Measurements from ENCODE around the gene PCNX2. TPM values are rescaled to one million over a fixed set of nuclear protein-coding genes. Genes with fewer than 3 reads are reported as not detected.

Gene PCNX2
- total RNA-seq, 6 experiments from 2014 or later = 9.9 to 15.6 (median 13.5) TPM

- H3K4me1 Mint-ChIP-seq (ENCODE audit: low read depth) = no peaks in the 10 kb centered on the region
Measured at GRCh38 chr1:233323718-233324117, 28.2 kb upstream of the PCNX2 start.

GRCh38 chr1:233320023-233320422 is 24.5 kb upstream of the PCNX2 start:
- H3K36me3 Mint-ChIP-seq (ENCODE audit: low read depth) = no peaks in the 10 kb centered on the region
- H3K27me3 Mint-ChIP-seq (ENCODE audit: insufficient read depth) = peaks cover 9% of the 10 kb centered on the region; the same call in 1 of the 2 replicates
- no peak overlapping the region for H3K4me3 Mint-ChIP-seq
- H3K4me1 Mint-ChIP-seq (ENCODE audit: low read depth) = no peaks in the 10 kb centered on the region
- H3K27ac Mint-ChIP-seq = no peak overlapping the region
- no peak for TF ChIP-seq CTCF (IDR thresholded peaks at IDR 0.05)
- DNase-seq = no peak
- H3K9me3 Mint-ChIP-seq = no peaks in the 10 kb centered on the region

More at GRCh38 chr1:233323718-233324117, 28.2 kb upstream of the PCNX2 start:
- DNase-seq = no peak
- Mint-ChIP-seq H3K9me3 (no peaks in the 10 kb centered on the region), H3K36me3 (ENCODE audit: low read depth) (no peaks in the 10 kb centered on the region), H3K27ac (no peak overlapping the region), H3K4me3 (no peak overlapping the region), H3K27me3 (ENCODE audit: insufficient read depth) (peaks cover 8% of the 10 kb centered on the region; the same call in 1 of the 2 replicates)
- TF ChIP-seq CTCF (IDR thresholded peaks at IDR 0.05) = no peak

GRCh38 chr1:233319272-233319671 is 23.7 kb upstream of the PCNX2 start:
- no peak for DNase-seq
- H3K27me3 Mint-ChIP-seq (ENCODE audit: insufficient read depth) = peaks cover 9% of the 10 kb centered on the region; the same call in 1 of the 2 replicates
- H3K4me1 Mint-ChIP-seq (ENCODE audit: low read depth) = no peaks in the 10 kb centered on the region
- no peaks in the 10 kb centered on the region for H3K9me3 Mint-ChIP-seq
- no peak overlapping the region for H3K4me3 Mint-ChIP-seq
- H3K36me3 Mint-ChIP-seq (ENCODE audit: low read depth) = no peaks in the 10 kb centered on the region
- no peak overlapping the region for H3K27ac Mint-ChIP-seq
- no peak for TF ChIP-seq CTCF (IDR thresholded peaks at IDR 0.05)

GRCh38 chr1:233316473-233316872 is 20.9 kb upstream of the PCNX2 start:
- H3K4me3 Mint-ChIP-seq = no peak overlapping the region
- DNase-seq = no peak
- H3K27ac Mint-ChIP-seq = no peak overlapping the region
- 0 out of 2 replicates have a peak, but pooled peaks cover 3% of the 10 kb centered on the region for H3K27me3 Mint-ChIP-seq (ENCODE audit: insufficient read depth)
- no peaks in the 10 kb centered on the region for H3K9me3 Mint-ChIP-seq
- no peak for TF ChIP-seq CTCF (IDR thresholded peaks at IDR 0.05)
- H3K4me1 Mint-ChIP-seq (ENCODE audit: low read depth) = no peaks in the 10 kb centered on the region
- no peaks in the 10 kb centered on the region for H3K36me3 Mint-ChIP-seq (ENCODE audit: low read depth)

GRCh38 chr1:233315718-233316301 is 20.3 kb upstream of the PCNX2 start:
- H3K4me1 Mint-ChIP-seq (ENCODE audit: low read depth) = no peaks in the 10 kb centered on the region
- DNase-seq = no peak
- no peak overlapping the region for H3K4me3 Mint-ChIP-seq
- peaks cover 3% of the 10 kb centered on the region; the same call in 1 of the 2 replicates for H3K27me3 Mint-ChIP-seq (ENCODE audit: insufficient read depth)
- TF ChIP-seq CTCF (IDR thresholded peaks at IDR 0.05) = no peak
- H3K36me3 Mint-ChIP-seq (ENCODE audit: low read depth) = no peaks in the 10 kb centered on the region
- H3K9me3 Mint-ChIP-seq = no peaks in the 10 kb centered on the region
- no peak overlapping the region for H3K27ac Mint-ChIP-seq
